ENCODE data around the gene GABARAP. TPM values are rescaled to one million over a fixed set of nuclear protein-coding genes. Genes with fewer than 3 reads are reported as not detected.

The GABARAP gene
- 366 TPM for polyA plus RNA-seq (2012; ENCODE audit: low read depth, missing spikeins)

GRCh38 chr17:7241783-7242716 lies at the start of gene GABARAP:
Gene GABARAP (minus strand): TSS chr17:7242449. CDS start chr17:7242330, 119 bp downstream.
- TF ChIP-seq TAF1 (IDR thresholded peaks at IDR 0.05; ENCODE audit: low read depth, low read length) (peak; percentile 35; the same call in 1 of the 2 replicates), POLR2AphosphoS5 (IDR thresholded peaks at IDR 0.05; ENCODE audit: low read depth, low read length) (0 out of 2 replicates have a peak, but pooled peaks have one; percentile 28), PAX5 (IDR thresholded peaks at IDR 0.05; ENCODE audit: insufficient read depth, low read length, severe bottlenecking) (no peak), POU2F2 (IDR thresholded peaks at IDR 0.05; ENCODE audit: low read depth, low read length) (0 out of 2 replicates have a peak, but pooled peaks have one; percentile 24), POLR2A (IDR thresholded peaks at IDR 0.05; ENCODE audit: low read depth, low read length) (no peak), SPI1 (IDR thresholded peaks at IDR 0.05; ENCODE audit: low read depth, low read length) (peak; percentile 89)
- FAIRE-seq (peak; percentile 99), DNase-seq (ENCODE audit: insufficient read length, low spot score) (peak; percentile 59)

GRCh38 chr17:7290685-7291084 lies 48.4 kb upstream of the GABARAP start:
- DNase-seq (ENCODE audit: insufficient read length, low spot score) (no peak), FAIRE-seq (no peak)
- TF ChIP-seq POLR2AphosphoS5 (IDR thresholded peaks at IDR 0.05; ENCODE audit: low read depth, low read length) (no peak), SPI1 (IDR thresholded peaks at IDR 0.05; ENCODE audit: low read depth, low read length) (no peak), PAX5 (IDR thresholded peaks at IDR 0.05; ENCODE audit: insufficient read depth, low read length, severe bottlenecking) (no peak), POU2F2 (IDR thresholded peaks at IDR 0.05; ENCODE audit: low read depth, low read length) (no peak), TAF1 (IDR thresholded peaks at IDR 0.05; ENCODE audit: low read depth, low read length) (no peak), POLR2A (IDR thresholded peaks at IDR 0.05; ENCODE audit: low read depth, low read length) (no peak)

GRCh38 chr17:7290166-7290565 lies 47.9 kb upstream of the GABARAP start:
- DNase-seq (ENCODE audit: insufficient read length, low spot score), result no peak
- no peak for TF ChIP-seq POLR2AphosphoS5 (IDR thresholded peaks at IDR 0.05; ENCODE audit: low read depth, low read length)
- TF ChIP-seq SPI1 (IDR thresholded peaks at IDR 0.05; ENCODE audit: low read depth, low read length), result no peak
- TF ChIP-seq PAX5 (IDR thresholded peaks at IDR 0.05; ENCODE audit: insufficient read depth, low read length, severe bottlenecking), result no peak
- no peak for FAIRE-seq

- TF ChIP-seq PAX5 (IDR thresholded peaks at IDR 0.05; ENCODE audit: insufficient read depth, low read length, severe bottlenecking) (no peak), POU2F2 (IDR thresholded peaks at IDR 0.05; ENCODE audit: low read depth, low read length) (no peak), SPI1 (IDR thresholded peaks at IDR 0.05; ENCODE audit: low read depth, low read length) (no peak), POLR2AphosphoS5 (IDR thresholded peaks at IDR 0.05; ENCODE audit: low read depth, low read length) (no peak), POLR2A (IDR thresholded peaks at IDR 0.05; ENCODE audit: low read depth, low read length) (no peak), TAF1 (IDR thresholded peaks at IDR 0.05; ENCODE audit: low read depth, low read length) (no peak)
- FAIRE-seq, result no peak
- no peak for DNase-seq (ENCODE audit: insufficient read length, low spot score)
Measured at GRCh38 chr17:7289256-7290032, 47.2 kb upstream of the GABARAP start.

- DNase-seq (ENCODE audit: insufficient read length, low spot score) (no peak), FAIRE-seq (no peak)
- TF ChIP-seq POLR2A (IDR thresholded peaks at IDR 0.05; ENCODE audit: low read depth, low read length), result no peak
- no peak for TF ChIP-seq POLR2AphosphoS5 (IDR thresholded peaks at IDR 0.05; ENCODE audit: low read depth, low read length)
- TF ChIP-seq PAX5 (IDR thresholded peaks at IDR 0.05; ENCODE audit: insufficient read depth, low read length, severe bottlenecking), result no peak
- no peak for TF ChIP-seq SPI1 (IDR thresholded peaks at IDR 0.05; ENCODE audit: low read depth, low read length)
- TF ChIP-seq TAF1 (IDR thresholded peaks at IDR 0.05; ENCODE audit: low read depth, low read length), result no peak
- TF ChIP-seq POU2F2 (IDR thresholded peaks at IDR 0.05; ENCODE audit: low read depth, low read length), result no peak
Measured at GRCh38 chr17:7285679-7286078, 43.4 kb upstream of the GABARAP start.

- DNase-seq (ENCODE audit: insufficient read length, low spot score), result no peak
- FAIRE-seq, result no peak
- no peak for TF ChIP-seq PAX5 (IDR thresholded peaks at IDR 0.05; ENCODE audit: insufficient read depth, low read length, severe bottlenecking)
- TF ChIP-seq SPI1 (IDR thresholded peaks at IDR 0.05; ENCODE audit: low read depth, low read length), result no peak
- no peak for TF ChIP-seq POLR2A (IDR thresholded peaks at IDR 0.05; ENCODE audit: low read depth, low read length)
- no peak for TF ChIP-seq POLR2AphosphoS5 (IDR thresholded peaks at IDR 0.05; ENCODE audit: low read depth, low read length)
- TF ChIP-seq POU2F2 (IDR thresholded peaks at IDR 0.05; ENCODE audit: low read depth, low read length), result no peak
- TF ChIP-seq TAF1 (IDR thresholded peaks at IDR 0.05; ENCODE audit: low read depth, low read length), result no peak
Measured at GRCh38 chr17:7284911-7285310, 42.7 kb upstream of the GABARAP start.

- no peak for FAIRE-seq
- no peak for DNase-seq (ENCODE audit: insufficient read length, low spot score)
- no peak for TF ChIP-seq POU2F2 (IDR thresholded peaks at IDR 0.05; ENCODE audit: low read depth, low read length)
- no peak for TF ChIP-seq PAX5 (IDR thresholded peaks at IDR 0.05; ENCODE audit: insufficient read depth, low read length, severe bottlenecking)
- TF ChIP-seq POLR2AphosphoS5 (IDR thresholded peaks at IDR 0.05; ENCODE audit: low read depth, low read length), result no peak
- no peak for TF ChIP-seq TAF1 (IDR thresholded peaks at IDR 0.05; ENCODE audit: low read depth, low read length)
- TF ChIP-seq POLR2A (IDR thresholded peaks at IDR 0.05; ENCODE audit: low read depth, low read length), result no peak
- TF ChIP-seq SPI1 (IDR thresholded peaks at IDR 0.05; ENCODE audit: low read depth, low read length), result no peak
Measured at GRCh38 chr17:7283471-7284216, 41.4 kb upstream of the GABARAP start.

- FAIRE-seq (no peak), DNase-seq (ENCODE audit: insufficient read length, low spot score) (no peak)
- TF ChIP-seq POLR2A (IDR thresholded peaks at IDR 0.05; ENCODE audit: low read depth, low read length) (no peak), POLR2AphosphoS5 (IDR thresholded peaks at IDR 0.05; ENCODE audit: low read depth, low read length) (no peak), POU2F2 (IDR thresholded peaks at IDR 0.05; ENCODE audit: low read depth, low read length) (no peak), TAF1 (IDR thresholded peaks at IDR 0.05; ENCODE audit: low read depth, low read length) (no peak), SPI1 (IDR thresholded peaks at IDR 0.05; ENCODE audit: low read depth, low read length) (no peak), PAX5 (IDR thresholded peaks at IDR 0.05; ENCODE audit: insufficient read depth, low read length, severe bottlenecking) (no peak)
Measured at GRCh38 chr17:7282752-7283321, 40.6 kb upstream of the GABARAP start.

Measured in GM12891 (cell line).